ENCODE data around the gene PAK5.

PAK5 gene

GRCh38 chr20:9838378-9839295, at the start of gene PAK5:
TSS of gene PAK5 (minus strand) at chr20:9839076. CDS start at chr20:9644328, 194,748 bp downstream.
- DNase-seq: no peak

DNA sequence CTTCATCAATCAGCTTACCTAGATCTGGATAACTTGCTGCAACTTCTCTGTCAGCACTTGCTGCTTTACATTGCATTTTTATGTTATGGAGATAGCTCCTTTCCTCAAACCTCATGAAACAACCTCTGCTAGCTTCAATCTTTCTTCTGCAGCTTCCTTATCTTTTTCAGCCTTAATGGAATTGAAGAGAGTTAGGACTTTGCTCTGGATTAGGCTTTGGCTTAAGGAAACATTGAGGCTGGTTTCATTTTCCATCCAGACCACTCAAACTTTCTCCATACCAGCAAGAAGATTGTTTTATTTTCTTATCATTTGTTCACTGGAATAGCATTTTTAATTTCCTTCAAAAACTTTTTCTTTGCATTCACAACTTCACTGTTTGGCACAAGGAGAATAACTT, 48.8 kb upstream of the PAK5 start:
- DNase-seq: no peak

DNA sequence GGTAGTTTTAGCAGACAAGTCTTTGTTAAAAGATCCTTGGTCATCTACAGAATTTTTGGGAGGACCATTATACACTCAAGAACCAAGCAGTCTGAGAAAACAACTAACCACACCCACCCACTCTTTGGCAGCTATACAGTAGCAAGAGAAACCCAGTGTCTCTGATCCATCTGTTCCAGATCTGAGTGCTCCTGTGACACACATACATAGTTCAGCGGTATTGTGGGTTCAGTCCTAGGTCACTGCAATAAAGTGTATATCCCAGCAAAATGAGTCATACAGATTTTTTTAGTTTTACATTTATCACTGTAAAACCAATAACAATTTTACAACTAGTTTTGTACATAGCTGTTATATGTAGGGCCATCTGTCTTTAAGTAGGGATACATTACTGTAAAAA, 47.4 kb upstream of the PAK5 start:
- DNase-seq: no peak

DNA sequence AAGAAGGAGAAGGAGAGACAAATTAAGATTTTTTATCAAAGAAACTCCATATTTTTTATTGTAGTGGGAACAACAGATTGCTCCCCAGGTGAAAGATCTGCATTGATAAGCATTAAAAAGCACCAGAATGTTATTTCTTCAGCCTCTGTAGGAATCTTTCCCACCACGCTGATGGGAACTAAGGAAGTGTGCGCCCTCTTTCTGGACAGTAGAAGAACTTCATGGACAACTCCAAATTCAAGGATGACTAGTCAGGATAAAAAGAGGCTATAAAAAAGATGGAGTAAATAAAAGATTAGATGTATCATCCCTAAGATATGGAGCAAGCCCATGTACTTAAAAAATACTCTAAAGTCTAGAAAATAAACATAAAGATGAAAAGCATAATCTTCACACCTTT, 45.8 kb upstream of the PAK5 start:
- DNase-seq: no peak

DNA sequence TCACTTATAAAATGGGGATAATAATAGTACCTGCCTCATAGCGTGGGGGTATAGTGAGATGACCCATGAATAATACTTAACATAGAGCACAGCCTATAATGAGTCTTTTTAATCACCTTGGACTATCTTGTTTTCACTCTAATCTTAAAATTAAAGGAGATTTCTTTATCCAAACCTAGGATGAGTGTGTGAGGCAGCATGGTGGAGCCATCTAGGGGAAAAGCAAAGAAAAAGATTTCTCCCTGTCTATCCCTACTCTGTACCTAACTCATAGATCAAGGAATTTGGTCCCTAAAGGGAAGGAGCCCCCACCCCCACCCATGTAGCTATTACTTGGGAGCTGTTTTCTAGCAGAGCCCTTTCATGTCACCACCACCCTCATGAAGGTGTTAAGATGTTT, 45.2 kb upstream of the PAK5 start:
- no peak for DNase-seq

GRCh38 chr20:9877932-9878495, 39.1 kb upstream of the PAK5 start:
- DNase-seq: no peak

DNA sequence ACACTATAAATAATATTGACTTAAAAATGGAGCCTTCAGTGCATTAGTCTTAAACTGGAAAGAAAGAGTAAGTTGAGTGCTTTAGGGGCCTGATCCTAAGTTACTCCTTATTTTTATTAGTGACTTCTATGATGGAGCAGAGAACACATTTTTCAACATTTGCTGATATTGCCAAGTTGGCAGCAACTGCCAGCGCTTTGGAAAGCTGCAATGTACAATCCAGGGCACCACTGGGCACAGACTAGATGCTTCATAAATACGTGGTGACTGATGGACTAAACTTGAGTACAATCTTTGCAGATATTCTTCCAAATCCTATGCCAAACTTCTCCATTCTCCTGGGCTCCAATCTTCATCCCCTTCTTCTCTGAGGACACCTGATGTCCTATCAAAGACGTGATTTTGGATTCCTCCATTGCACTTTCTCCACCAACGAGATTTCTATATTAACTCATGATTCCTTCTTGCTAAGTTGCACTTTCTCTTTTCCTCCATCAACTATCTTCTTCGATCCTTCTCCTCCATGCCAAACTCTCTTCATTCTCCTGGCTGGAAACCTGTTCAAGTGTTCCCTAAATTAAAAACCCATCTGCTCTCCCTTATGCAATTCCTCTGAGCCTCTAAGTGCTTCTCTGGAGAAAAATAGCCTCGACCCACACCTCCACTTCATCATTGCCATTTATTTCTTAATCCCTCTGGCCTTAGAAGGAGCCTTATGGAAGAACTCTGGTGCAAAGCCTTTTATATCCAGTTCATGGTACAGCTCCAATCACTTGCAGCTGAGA, 28.5 kb upstream of the PAK5 start:
- no peak for DNase-seq

DNA sequence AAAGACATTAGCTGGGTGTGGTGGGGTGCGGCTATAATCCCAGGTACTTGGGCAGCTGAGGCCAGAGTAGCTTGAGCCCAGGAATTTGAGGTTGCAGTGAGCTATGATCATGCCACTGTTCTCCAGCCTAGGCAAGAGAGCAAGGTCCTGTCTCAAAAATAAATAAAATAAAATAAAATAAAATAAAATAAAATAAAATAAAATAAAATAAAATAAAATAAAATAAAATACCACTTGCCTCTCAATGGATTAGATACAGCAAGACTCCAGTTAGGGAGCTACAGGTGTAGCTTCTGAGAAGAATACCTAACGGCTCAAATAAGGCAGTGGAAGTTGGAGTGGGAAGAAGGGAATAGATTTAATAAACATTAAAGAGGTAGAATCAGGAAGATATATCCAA, 13.7 kb upstream of the PAK5 start:
- no peak for DNase-seq

GRCh38 chr20:9839626-9840025, 750 bp upstream of the PAK5 start:
- DNase-seq: no peak

GRCh38 chr20:9838035-9838377, 870 bp downstream of the PAK5 start:
- DNase-seq: no peak

DNA sequence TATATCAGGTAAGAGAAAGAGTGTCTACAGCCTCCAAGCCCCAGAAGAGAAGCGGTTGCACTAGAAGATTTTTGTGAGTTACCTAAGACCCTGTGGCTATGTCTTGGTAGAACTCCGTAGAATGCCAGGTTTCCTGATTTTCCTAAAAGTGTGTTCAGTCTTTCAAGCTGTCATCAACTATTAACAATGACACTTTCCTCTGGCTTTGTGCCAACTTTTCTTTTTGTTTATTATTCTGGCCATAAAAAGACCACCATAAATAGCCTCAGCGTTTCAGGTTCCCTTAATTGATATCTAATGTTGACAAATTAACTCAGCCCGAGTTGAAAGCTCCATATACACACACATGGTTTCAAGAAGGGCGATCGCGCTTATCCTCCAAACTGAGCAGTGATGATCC, 1.2 kb downstream of the PAK5 start:
- no peak for DNase-seq

DNA sequence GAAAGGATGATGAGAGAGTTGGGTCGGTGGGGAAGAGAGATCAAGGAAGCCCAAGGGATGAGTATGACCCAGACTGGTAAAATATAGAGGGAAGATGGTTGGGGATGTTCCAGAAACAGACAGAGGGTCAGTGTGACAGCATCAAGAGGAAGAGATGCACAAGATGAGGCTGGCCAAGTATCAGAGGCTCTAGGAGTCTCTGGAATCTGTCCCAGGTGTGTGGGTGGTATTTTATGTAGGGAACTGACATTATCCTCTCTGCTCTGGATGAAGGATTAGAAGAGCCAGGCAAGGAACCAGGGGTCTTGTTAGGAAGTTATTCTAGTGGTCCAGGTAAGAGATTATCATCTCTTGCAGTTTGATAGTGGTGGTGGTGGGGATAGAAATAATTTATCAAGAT, 3.6 kb downstream of the PAK5 start:
- no peak for DNase-seq

- no peak for DNase-seq
These were observed 7.8 kb downstream of the PAK5 start for GRCh38 chr20:9831032-9831431.

- no peak for DNase-seq
These were observed 9.0 kb downstream of the PAK5 start for GRCh38 chr20:9829835-9830234.

DNA sequence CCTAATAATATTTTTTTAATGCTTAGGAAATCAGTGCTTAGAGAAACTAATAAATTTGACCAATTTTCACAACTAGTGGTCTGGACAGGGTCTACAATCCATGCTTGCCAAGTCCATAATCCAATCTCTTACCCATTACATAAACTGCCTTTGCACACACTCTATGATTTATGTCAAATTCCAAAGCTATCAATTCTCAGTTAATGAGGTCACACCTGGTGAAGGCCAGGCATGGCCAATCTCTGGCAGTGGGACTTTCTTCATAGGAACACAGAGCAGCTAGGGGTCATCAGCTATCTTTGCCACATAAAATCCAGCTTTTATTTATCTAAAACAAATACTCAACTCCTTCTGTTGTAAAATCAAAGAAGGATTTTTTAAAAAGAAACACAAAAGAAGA, 21.2 kb downstream of the PAK5 start:
- DNase-seq: no peak

- no peak for DNase-seq
These were observed 23.2 kb downstream of the PAK5 start for GRCh38 chr20:9815632-9816031.

- no peak for DNase-seq
These were observed 28.1 kb downstream of the PAK5 start for GRCh38 chr20:9810738-9811137.

DNA sequence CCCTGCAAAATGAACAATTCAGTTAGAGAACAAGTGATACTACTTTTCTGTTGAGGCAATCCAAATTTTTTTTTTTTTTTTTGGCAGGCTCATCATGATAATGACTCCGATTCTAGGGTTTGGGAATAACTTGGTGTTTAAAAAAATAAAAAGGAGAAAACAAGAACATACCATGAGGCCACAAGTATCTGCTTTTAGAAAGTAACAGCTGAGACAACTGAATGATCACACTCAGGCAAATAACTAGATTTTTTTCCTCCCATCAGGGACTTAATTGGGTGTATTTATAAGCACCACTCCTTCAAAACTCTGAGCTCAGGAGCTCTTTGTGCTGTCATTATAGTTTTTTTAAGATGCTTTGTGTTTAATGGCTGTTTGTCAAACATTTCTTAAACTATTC, 29.6 kb downstream of the PAK5 start:
- DNase-seq: no peak

DNA sequence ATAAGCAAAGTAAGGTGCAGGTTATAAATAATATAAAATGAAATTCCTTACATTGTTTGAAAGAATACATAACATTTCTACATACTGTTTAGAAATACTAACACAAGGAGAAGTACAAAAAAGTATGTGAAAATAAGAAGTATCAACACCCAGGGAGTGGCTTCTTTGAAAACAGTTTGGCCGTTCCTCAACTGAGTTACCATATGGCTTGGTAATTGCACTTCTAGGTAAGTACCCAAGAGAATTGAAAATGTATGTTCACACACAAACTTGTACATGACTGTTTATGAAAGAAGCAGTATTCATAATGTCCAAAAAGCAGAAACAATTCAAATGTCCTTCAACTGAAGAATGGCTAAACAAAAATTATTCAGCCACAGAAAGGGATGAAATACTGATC, 30.7 kb downstream of the PAK5 start:
- no peak for DNase-seq

- DNase-seq: no peak
These were observed 31.7 kb downstream of the PAK5 start for GRCh38 chr20:9807136-9807535.

DNA sequence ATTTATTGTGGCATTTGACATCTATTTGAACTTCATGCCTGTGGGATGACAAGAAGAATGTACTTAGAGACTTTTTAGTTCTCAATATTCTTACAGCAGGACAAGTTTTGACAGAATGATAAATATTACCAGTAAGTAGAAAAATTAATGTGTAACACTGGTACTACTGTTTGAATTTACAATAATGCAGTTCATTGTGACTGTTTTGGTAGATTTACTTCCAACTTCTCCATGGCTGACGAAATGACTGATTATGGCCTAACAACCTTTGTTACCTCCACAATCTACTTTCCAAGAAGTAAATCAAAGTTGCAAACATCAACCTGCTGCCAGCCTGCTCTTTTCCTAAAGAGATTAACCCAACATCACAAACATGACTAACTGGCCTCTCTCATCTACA, 38.5 kb downstream of the PAK5 start:
- no peak for DNase-seq

DNA sequence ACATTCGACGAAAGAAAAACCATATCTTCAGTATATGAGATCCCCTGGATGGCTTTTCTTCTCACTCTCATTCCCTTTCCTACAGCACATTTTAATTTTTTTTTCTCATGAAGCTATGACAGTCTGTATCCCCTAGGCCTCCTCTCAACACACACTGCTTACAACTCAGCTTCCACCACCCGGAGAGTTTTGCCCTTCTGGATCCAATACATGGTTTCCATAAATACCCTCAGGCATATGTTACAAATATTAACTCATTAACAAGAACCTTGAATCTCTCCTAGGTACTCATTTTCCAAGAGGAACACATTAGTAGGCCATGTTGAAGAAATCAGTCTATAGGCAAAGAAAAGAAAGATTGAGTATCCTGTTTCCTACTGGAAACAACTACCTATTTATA, 44.0 kb downstream of the PAK5 start:
- DNase-seq: no peak

DNA sequence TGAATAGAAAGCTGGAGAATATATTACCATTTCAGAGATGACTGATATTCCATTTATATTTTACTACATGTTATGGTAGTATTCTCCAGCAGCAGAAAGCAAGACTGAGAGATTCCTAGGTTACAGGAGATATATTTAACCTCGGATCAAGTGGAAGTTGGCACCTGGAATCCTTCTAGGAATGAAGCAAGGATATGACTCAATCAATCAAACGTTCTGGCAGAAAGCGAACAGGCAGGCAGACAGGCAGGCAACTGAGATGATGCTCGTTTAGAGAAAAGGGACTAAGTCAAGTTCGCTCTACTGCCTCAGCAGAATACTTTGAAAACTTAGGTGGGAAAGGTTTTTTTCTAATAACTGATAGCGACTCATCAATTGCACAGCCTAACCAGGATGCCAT, 46.2 kb downstream of the PAK5 start:
- DNase-seq: no peak

DNA sequence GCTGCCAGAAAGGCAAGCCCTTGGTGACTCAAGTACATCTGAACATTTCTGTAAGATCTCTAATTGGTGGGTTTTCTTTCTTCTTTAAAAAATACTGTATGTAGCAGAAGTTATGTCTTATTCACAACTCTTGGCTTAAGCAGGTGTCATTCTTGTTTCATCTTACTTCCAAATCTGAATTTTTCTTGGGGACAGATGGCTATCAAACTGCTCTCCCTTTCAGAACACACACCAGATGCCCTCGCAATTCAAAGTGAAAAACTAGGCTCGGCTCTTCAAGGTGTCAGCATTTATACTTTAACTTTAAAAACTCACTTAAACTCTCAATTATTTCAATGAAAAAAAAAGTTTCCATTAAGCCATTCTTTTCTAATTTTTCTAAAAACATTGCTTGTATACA, 49.7 kb downstream of the PAK5 start:
- DNase-seq: no peak
